EL (cell line): Measurements from ENCODE around the gene LSM14B.
"Not testable (repeated sequence)": the region's sequence is repeated elsewhere in the genome, so short reads cannot be mapped to it uniquely, and the experiment has no call there.

Source experiments
- DNase-seq: peaks from one replicate; pipeline ENCODE4 v3.0.0-alpha.2; 2016

LSM14B gene

DNA sequence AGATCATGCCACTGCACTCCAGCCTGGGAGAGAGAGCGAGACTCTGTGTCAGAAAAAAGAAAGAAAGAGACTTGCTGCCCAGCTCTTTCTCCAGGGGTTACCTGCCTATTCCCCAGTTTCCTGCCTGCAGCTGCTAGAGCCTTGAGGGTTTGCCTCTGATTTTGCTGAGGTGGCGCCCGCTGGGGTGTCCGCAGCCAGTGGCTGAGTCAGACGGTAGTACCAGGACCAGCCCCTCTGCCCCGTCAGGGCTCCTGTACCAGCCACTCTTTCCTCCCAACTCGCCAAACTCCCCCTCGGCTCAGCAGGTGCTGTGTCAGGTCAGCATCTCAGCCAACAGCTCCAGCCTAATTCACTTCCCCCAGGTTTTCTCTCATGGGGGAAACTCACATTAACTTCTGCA is 7.4 kb upstream of the LSM14B start:
- no peak for DNase-seq

DNA sequence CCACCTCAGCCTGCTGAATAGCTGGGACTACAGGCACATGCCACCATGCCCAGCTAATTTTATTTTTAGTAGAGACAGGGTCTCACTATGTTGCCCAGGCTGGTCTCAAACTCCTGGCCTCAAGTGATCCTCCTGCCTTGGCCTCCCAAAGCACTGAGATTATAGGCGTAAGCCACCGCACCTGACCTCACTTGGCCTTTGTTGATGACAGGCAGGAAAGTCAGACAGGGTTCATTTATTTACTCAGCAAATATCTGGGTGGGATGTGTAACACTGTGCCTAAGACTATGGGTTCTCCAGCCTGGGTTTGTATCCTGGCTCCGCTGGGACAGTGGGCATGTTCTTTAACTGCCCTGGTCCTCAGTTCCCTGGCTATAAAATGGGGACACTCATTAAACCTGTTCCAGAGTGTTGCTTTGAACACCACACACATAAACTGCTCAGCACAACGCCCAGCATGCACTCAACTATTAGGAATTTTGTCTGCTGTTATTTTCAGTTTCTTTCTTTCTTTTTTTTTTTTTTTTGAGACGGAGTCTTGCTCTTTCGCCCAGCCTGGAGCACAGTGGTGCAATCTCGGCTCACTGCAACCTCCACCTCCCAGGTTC is 6.4 kb upstream of the LSM14B start:
- DNase-seq, result not testable (repeated sequence)

DNA sequence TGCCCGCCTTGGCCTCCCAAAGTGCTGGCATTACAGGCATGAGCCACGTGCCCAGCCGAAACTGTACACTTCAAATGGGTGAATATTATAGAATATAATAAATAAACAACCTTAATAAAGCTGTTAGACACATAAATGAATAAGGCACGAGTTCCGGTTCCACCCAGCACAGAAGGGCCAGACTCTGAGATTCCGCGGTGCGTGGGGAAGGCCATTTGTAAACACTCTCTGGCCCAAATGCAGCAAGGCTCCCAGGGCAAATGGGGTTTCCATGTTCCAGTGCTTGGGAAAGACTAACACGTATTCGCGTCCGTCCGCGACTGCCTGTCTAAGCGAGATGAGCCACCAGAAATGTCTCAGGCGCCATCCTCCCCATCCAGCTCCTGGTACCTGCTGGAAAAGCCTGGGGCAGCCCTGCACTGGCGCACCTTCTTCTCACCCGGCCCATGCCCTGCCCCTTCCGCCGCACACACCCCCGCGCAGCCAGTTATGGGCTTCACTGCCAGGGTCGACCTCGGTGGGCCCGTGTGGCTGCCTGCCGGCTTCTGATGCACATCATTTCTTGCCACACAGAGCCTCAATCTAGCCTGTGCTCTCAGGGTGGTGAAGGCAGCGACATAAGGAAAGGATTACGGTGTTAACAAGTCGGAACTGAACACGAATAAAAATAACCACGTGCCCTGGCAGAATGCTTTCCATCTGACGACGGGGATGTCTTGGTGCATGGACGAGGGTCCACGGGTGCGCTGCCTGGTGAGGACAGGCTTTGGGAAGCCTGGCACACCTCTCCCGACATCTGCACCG is 5.5 kb upstream of the LSM14B start:
- no peak for DNase-seq

DNA sequence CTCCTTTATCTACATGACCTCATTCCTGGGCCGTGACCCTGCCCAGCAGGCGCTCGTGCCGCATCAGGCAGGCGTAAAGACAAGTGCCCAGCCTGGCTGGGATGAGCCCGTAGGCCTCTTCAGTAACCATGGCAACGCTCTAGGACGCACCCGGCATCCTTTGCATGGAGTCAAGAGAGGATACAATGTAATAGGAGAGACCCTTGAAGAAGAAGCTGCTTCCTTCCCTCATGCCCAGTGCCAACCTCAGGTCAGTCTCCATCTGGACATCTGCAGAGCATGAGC is 5.0 kb upstream of the LSM14B start:
- no peak for DNase-seq

DNA sequence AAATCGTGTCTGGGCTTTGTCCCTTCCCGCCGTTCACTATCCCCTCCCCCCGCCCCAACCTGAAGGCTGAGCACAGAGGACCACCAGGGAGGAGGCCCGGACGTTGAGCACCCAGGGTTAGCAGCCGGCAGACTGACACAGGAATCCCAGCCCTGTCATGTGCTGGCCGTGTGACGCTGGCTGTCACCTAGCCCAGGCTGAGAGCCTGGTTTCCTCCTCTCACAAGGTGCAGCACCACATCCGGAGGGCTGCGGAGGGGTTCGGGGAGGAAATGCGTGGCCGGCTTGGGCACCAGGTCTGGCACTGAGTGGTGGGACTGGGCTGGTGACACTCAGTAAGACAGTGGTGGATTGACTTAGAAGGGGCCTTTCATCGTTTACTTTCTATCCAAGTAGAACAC is 4.6 kb upstream of the LSM14B start:
- no peak for DNase-seq

DNA sequence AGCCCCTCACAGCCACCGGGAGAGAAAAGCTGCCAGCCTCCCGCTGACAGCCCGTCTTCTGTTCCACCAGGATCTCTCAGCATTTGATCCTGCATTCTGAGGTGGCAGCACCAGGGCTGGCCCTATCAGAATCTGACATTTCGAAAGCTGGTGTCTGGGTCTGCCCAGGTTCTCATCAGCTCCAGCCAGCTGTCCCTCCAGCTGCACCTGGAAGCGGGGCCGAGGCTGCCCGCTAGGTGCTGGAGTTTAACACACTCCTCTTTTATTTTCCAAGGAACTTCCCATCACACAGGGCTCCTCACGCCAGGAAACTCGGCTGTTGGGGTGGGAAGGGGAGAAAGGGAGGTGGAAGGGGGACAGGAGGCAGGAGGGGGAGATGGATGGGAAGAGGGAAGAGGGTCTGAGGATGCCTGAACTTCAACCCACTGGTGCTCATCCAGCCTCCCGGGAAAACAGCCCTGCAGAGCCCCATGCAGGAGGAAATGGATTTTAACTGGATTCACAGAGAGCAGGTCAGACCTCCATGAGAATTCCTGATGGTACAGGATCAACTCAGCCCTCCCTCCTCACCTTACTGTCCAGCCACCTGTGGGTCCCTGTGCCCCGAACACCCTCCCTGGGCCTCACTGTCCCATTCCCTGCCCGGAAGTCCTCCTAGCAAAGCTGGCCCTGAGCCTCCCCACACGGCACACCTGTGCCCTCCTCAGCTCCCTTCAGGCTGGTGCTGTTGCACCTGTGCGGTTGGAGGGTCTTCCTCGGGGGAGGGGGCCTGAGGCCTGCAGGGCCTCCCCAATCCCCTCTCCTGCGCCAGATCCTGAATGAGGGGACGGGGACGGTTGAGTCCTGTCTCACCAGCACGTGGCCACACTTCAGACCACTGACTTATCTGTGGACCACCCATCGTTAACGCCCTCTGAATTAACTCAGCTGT is 3.9 kb upstream of the LSM14B start:
- DNase-seq, result no peak

DNA sequence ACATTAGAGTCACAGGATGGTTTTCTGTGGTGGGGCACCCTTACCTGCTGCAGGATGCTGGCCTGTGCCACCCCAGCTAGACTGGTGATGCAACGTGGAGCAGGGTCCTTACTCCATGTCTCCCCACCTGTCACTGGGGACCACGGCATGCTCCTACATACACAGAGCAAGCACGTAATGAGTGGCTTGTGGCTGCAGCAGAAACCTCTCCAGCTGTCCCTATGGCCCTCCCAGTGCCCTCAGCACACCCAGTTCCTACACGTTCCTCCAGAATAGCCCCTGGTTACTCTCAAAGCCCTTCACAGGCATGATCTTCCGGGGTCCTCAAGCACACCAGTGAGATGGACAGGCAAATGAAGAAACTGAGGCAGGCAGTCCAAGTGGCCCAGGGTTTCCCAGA is 3.2 kb upstream of the LSM14B start:
- no peak for DNase-seq

DNA sequence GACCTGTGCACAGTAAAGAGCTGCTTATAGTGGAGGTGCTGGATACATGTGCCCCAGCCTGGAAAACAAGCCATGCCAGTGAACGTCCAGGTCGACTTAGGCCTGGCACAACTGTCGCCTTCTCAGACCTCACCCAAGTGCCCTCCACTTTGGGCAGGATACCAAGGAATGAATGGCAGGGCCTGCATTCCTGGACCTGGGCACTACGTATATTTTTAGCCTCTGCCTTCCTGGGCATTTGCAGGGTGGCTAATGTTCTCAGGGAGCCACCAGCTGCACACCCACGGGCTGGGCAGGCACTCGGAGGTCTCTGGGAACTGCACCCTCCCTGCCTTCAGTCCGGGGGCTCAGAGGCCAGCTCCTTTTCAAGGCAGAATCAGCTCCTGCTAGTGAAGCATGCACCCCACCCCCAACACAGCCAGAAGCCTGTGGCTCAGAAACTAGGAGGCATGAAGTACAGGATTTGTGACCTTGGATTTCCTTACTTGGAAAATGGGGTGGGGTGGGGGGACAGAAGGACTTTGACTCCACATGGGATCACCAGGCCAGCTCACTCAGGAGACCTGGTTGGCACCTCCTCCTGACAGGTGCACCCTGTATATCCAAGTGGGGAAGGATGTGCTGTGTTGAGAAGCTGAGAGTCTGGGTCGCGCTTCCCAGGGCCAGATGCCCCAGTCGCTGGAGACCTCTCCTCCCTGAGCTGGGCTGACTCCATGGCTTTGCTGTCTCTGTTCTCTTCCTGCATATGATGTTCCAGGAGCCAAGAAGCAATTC is 2.5 kb upstream of the LSM14B start:
- DNase-seq, result no peak

DNA sequence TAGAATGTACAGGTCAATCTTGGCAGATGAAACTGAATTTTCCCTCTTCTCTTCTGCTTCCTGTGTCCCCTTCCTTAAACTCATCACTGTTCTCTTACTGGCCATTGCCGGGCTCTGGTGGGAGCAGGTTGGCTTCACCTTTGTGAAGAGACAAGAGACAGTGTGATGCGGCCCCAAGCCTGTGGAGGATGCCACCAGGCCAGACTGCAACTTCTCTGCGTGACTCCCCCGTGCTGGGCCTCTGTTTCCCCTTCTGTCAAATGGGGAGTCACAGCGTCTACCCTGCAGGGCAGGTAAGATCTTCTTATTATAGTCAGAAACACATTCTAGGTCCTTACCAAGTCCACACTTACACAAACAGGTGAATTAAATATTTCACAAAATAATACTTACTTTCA is 1.9 kb upstream of the LSM14B start:
- no peak for DNase-seq

DNA sequence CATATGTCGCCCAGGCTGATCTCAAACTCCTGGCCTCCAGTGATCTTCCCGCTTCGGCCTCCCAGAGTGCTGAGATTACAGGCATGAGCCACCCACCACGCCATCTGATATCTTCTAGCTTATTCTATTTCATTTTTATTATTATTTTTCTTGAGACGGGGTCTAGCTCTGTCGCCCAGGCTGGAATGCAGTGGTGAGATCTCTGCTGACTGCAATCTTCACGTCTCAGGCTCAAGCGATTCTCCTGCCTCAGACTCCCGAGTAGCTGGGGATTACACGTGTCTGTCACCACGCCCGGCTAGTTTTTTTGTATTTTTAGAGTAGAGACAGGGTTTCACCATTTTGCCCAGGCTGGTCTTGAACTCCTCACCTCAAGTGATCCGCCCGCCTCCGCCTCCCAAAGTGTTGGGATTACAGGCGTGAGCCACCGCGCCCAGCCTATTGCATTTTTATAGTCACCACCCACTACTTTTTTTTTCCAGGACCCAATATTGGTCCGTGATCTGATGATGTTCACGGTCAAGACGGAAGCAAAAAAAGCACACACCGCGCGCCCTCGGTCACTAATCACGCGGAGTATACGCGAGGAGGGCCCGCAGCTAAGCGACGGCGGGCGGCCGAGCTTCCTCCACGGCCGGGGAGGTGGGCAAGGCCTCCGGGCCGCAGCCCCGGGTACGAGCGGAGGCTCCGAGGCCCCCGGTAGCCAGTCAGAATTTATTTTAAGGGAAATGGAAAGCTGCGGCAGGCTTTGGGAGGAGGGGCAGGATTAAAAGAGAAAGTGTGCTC is 1.1 kb upstream of the LSM14B start:
- no peak for DNase-seq

DNA sequence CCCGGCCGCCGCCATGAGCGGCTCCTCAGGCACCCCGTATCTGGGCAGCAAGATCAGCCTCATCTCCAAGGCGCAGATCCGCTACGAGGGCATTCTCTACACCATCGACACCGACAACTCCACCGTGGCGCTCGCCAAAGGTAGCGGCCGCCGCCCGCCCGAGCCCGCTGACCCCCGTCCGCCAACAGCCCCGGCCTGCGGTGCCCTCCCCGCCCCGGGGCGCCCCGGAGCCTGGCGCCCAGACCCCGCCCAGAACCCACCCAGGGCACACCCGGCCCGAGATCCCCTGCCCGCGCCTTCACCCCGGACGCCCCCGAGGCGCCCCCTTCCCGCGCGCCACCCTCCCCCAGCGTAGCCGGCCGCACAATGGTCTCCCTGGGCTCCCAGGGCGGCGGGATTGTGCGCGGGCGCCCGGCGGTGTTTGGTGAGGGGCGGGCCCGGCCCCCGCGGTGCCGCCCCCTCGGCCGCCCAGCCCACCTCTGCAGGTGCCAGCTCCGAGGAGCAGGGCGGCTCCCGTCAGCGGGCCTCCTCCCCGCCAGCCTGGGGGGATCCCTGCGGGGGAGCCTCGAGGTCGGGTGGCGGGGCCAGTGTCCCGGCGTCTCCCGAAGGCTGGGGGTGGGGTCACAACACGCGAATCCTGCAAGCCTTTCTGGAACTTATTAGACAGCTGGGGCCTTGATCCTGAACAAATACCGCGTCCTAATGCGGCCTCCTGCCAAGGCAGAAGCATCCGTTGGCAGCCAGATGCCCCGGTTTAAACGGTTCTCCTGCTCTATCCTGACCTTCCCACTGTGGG is 577 bp downstream of the LSM14B start:
- peak; percentile 48 for DNase-seq

DNA sequence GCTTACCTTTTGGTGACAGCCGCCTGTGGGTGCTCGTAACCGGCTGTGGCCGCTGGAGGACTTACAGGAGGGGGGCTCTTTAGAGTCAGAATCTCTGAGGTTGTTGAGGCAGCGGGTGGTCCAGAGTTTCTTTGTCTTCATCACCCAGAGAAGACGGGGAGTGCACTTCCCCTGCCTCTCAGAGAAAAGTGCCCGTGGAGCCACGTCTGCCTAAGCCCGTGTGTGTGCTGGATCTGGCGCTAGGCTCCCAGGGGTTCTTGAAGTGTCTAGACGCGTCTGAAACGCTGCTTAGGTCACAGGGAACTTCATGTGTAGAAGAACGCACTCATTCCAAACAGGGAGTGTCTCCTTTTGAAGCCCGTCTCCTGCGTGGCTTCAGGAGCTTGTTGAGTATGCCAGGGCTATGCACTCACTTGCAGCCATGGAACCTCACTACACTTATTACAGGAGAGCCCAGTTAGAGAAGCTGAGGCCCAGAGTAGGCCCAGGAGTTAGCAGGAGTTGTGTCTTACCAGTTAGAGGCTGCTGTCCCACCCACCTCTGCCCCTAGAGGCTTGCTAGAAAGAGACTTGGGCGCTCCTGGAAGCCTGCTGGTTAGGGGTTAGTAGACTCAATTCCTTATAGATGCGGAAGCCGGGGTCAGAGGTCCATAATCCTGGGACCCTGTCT is 1.3 kb downstream of the LSM14B start:
- peak; percentile 25 for DNase-seq

DNA sequence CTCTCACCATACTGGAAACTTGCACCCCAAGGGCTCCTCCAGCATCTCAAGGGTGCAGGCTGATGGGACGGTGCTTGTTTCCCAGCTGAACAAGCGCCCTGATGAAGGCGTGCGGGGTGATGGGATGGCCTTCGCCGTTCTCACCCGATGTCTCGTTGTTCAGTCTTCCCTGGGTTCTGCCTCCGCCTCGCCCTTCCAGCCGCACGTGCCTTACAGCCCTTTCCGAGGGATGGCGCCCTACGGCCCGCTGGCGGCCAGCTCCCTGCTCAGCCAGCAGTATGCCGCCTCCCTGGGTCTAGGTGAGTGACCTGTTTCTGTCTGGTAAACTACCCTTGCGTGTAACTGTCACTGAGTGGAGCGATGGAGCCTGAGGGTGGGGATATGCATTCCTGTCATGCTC is 3.9 kb downstream of the LSM14B start:
- DNase-seq, result no peak

DNA sequence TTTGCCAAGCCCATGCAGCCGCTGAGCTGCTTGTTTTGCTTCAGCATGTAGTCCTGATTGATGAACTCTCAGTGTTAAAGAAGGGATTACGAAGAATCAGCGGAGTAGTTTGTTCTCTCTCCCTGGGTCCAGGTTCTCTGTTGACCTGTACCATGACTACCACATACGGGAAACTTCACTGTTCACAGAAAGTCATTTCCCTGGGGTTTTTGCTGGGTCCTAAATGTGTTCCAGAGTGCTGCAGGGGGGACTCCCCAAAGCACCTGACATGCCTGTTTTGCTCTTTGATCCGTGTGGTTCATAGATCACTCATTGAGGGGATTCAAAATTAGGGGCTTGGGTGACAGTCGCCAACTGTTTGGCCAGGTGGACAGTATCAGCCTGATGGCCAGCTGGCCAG is 5.5 kb downstream of the LSM14B start:
- DNase-seq, result no peak

DNA sequence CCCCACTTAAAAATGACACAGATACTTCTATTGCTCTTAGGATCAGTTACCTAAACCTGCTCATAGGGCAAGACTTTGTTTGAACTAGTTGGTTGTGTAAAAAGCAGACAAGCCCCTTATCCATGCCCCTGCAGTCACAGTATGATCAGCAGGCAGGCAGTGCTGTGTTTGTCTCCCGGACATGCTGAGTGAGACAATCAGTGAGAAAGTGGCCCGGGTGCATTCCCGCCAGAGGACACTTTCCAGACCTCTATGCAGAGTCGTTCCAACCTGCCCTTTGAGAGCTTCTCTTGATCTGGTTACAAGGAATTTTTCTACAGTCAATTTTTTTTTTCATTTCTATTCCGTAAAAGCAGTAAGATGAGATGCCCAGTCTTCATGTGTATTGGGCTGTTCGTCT is 6.2 kb downstream of the LSM14B start:
- DNase-seq, result no peak

DNA sequence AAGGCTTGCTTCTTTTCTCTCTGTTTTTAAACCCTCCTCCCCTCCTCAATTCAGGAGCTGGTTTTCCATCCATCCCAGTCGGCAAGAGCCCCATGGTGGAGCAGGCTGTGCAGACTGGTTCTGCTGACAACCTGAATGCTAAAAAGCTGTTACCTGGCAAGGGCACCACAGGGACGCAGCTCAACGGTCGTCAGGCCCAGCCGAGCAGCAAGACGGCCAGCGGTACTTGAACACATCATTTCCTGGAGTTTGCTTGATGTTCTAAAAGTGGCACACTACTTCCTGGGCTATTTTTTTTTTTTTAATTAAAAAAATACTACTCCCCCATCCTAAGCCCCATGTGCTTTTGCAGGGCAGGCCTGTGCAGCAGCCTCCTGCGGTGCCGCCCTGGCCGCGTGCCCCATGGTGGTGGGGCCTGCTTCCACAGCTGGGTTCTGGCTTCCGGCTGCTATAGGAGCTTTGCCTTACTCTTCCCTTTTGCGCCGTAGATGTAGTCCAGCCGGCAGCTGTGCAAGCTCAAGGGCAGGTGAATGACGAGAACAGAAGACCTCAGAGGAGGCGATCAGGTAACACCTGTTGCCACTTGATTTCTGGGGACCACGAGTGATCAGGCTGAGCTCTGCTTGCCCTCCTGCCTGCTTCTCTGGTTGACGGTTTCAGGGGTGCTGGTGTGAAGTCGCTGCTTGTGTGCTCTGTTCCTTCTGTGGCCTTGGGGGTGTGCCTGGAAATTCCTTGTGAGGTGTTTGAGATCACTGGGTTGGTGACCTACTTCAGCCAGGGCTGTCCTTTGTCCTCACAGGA is 7.7 kb downstream of the LSM14B start:
- no peak for DNase-seq

DNA sequence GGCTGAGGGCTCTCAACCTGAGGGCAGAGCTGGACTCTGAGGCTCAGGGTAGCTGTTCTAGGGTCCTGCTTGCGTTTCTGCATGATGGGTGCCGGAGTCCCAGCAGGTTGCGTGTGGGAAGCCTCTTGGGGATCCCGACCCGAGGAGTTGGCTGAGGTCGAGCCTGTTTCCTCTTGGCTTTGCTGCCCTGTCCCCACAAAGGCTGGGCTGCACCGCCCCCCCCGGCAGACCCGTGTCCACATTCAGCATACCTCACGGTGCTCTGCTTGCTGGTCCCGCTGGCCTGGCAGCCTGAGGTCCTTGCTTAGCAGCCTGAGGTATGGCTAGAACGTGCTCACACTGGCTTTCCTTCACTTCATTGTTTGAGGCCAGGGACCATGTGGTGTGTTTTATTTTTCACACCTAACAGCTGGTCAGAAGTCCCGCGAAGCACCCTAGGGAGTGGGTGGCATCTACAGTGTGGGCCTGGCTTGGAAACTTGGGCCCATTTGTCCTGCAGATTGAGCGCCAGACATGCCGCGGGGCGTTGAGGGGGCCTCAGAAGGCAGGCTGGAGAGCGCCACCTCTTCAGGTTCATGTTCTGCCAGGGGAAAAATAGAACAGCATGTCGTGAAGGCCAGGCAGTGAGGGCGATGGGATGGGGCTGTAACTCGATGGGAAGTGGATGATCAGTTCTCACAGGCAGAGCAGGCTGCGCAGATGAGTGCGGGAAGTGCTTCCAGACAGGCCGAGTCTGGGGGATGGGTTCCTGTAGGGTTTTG is 9.5 kb downstream of the LSM14B start:
- DNase-seq, result no peak

DNA sequence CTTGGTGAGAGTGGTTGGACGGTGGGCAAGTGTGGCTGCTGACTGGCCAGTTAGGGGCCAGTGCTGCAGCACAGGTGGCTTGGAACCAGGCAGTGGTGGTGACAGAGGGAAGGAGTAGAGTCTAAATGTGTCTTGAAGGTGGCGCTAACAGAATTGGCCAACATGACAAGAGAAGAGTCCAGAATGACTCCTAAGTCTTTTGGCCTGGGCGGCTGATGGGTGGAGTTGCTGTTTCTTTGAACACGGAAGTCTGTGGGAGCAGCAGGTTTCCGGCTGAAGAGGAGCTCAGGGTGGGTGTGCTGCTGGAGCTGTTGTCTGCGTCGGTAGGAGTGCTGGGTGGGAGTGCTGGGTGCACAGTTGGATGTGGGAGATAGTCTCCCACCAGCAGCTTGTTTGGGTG is 10.1 kb downstream of the LSM14B start:
- DNase-seq, result no peak
